ENCODE results near the gene EFCAB6. TPM values are rescaled to one million over a fixed set of nuclear protein-coding genes. Genes with fewer than 3 reads are reported as not detected.

The EFCAB6 gene
- total RNA-seq, 1 experiment from 2014 or later, result 0.40 TPM

- intact Hi-C loops (cut with micrococcal nuclease), result no loop called here
- POLR2A ChIA-PET, result no interaction called here
- no peak for DNase-seq (ENCODE audit: unreplicated experiment)
- BruUV-seq (replicated peaks), result no TSS peak
- CTCF ChIA-PET, result interaction anchor here (0.6 to 0.7 kb wide), 2 partner anchors 19 to 183 kb away, joined by 3 to 4 read pairs; no protein-coding TSS in a partner anchor
- Mint-ChIP-seq H3K4me1 (ENCODE audit: insufficient read depth, unreplicated experiment) (no peaks in the 10 kb centered on the region), H3K27ac (ENCODE audit: low read depth, unreplicated experiment) (no peak overlapping the region), H3K9me3 (ENCODE audit: unreplicated experiment) (no peaks in the 10 kb centered on the region), H3K27me3 (ENCODE audit: insufficient read depth, unreplicated experiment) (peaks cover 61% of the 10 kb centered on the region), H3K4me3 (ENCODE audit: unreplicated experiment) (no peak overlapping the region), H3K36me3 (ENCODE audit: insufficient read depth, unreplicated experiment) (no peaks in the 10 kb centered on the region)
- TF ChIP-seq CTCF (IDR thresholded peaks at IDR 0.05; ENCODE audit: unreplicated experiment), result no peak
These were observed 270.4 kb downstream of the EFCAB6 start for GRCh38 chr22:43541462-43542407.

GRCh38 chr22:43541022-43541421 lies 271.1 kb downstream of the EFCAB6 start:
- no peak for DNase-seq (ENCODE audit: unreplicated experiment)
- CTCF ChIA-PET, result no interaction called here
- Mint-ChIP-seq H3K27me3 (ENCODE audit: insufficient read depth, unreplicated experiment) (peaks cover 61% of the 10 kb centered on the region), H3K36me3 (ENCODE audit: insufficient read depth, unreplicated experiment) (no peaks in the 10 kb centered on the region), H3K4me3 (ENCODE audit: unreplicated experiment) (no peak overlapping the region), H3K4me1 (ENCODE audit: insufficient read depth, unreplicated experiment) (peaks cover 1% of the 10 kb centered on the region), H3K27ac (ENCODE audit: low read depth, unreplicated experiment) (no peak overlapping the region), H3K9me3 (ENCODE audit: unreplicated experiment) (no peaks in the 10 kb centered on the region)
- POLR2A ChIA-PET, result no interaction called here
- no peak for TF ChIP-seq CTCF (IDR thresholded peaks at IDR 0.05; ENCODE audit: unreplicated experiment)
- intact Hi-C loops (cut with micrococcal nuclease), result no loop called here
- no TSS peak for BruUV-seq (replicated peaks)

- DNase-seq (ENCODE audit: unreplicated experiment), result no peak
- H3K27me3 Mint-ChIP-seq (ENCODE audit: insufficient read depth, unreplicated experiment), result peaks cover 61% of the 10 kb centered on the region
These were observed 271.6 kb downstream of the EFCAB6 start for GRCh38 chr22:43540529-43540923.

More at GRCh38 chr22:43540529-43540923, 271.6 kb downstream of the EFCAB6 start:
- POLR2A ChIA-PET, result no interaction called here
- TF ChIP-seq CTCF (IDR thresholded peaks at IDR 0.05; ENCODE audit: unreplicated experiment), result no peak
- Mint-ChIP-seq H3K9me3 (ENCODE audit: unreplicated experiment) (no peaks in the 10 kb centered on the region), H3K36me3 (ENCODE audit: insufficient read depth, unreplicated experiment) (no peaks in the 10 kb centered on the region), H3K4me1 (ENCODE audit: insufficient read depth, unreplicated experiment) (peaks cover 6% of the 10 kb centered on the region), H3K4me3 (ENCODE audit: unreplicated experiment) (no peak overlapping the region), H3K27ac (ENCODE audit: low read depth, unreplicated experiment) (no peak overlapping the region)
- no TSS peak for BruUV-seq (replicated peaks)
- intact Hi-C loops (cut with micrococcal nuclease), result no loop called here
- CTCF ChIA-PET, result no interaction called here

Measured in MCF 10A (cell line).